Ascending aorta (tissue), 2 donors: ENCODE results near the gene NIT1. TPM values are rescaled to one million over a fixed set of nuclear protein-coding genes. Genes with fewer than 3 reads are reported as not detected.

Experiments
- DNase-seq, 2 donors: peaks; one replicate each; pipeline ENCODE4 v3.0.0-alpha.2; 2019; ENCODE audit warnings: low spot score in 2 of 2
- H3K27ac ChIP-seq, 2 donors: fragments of 200-600 bp; sonication (generic); one replicate each; pipeline ENCODE4 v1.5.1; 2016 to 2017; ENCODE audit warnings: mild to moderate bottlenecking in 1 of 2
- H3K27me3 ChIP-seq: fragments of 200-600 bp; sonication (generic); one replicate; pipeline ENCODE4 v1.5.1; 2017
- H3K36me3 ChIP-seq, 2 donors: fragments of 200-600 bp; sonication (generic); one replicate each; pipeline ENCODE4 v1.5.1; 2016
- H3K4me1 ChIP-seq, 2 donors: fragments of 200-600 bp; sonication (generic); one replicate each; pipeline ENCODE4 v1.5.1; 2016 to 2017; ENCODE audit warnings: mild to moderate bottlenecking in 1 of 2
- H3K4me3 ChIP-seq, 2 donors: fragments of 200-600 bp; sonication (generic); one replicate each; pipeline ENCODE4 v1.5.1; 2016 to 2017; ENCODE audit warnings: mild to moderate bottlenecking in 1 of 2
- H3K9me3 ChIP-seq, 2 donors: fragments of 200-600 bp; sonication (generic); one replicate each; pipeline ENCODE4 v1.5.1; 2016
- intact Hi-C: fragments of 100-400 bp; cut with DNase I; formaldehyde crosslinking; loops from one replicate; pipeline ENCODE4 v1.15.1; 2023
- total RNA-seq: library from RNA; depleted of rRNA; stranded (reverse); fragments of >200 nt; gene quantifications from one replicate; pipeline ENCODE4 v1.1.0, GENCODE V29; 2016
- TF ChIP-seq, protein P1 (sequence below), 3 experiments: fragments of 200-600 bp in 2 of 3; fragments of 450-650 bp in 1 of 3; sonication (generic) in 2 of 3; IDR thresholded peaks; one replicate each; pipeline ENCODE4 v1.5.1; 2016 to 2019; ENCODE audit warnings: antibody characterized with exemption in 3 of 3, mild to moderate bottlenecking in 1 of 3, moderate library complexity in 1 of 3

NIT1 gene
- total RNA-seq, 1 donor from 2014 or later: 44.9 TPM

DNA sequence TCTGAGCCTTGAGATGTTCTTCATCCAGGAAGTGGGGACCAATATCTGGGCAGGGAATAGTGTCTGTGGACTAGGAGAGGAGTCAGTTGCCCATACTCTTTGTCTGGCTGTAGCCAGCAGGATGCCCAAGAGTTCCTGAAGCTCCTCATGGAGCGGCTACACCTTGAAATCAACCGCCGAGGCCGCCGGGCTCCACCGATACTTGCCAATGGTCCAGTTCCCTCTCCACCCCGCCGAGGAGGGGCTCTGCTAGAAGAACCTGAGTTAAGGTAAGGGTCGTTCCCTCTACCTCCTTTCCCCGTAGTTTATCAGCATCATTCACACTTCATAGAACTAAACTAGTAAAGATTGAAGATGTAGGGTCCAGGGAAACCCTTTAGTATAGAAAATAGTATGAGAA lies 44.9 kb downstream of the NIT1 start:
- TF ChIP-seq, protein P1, sequence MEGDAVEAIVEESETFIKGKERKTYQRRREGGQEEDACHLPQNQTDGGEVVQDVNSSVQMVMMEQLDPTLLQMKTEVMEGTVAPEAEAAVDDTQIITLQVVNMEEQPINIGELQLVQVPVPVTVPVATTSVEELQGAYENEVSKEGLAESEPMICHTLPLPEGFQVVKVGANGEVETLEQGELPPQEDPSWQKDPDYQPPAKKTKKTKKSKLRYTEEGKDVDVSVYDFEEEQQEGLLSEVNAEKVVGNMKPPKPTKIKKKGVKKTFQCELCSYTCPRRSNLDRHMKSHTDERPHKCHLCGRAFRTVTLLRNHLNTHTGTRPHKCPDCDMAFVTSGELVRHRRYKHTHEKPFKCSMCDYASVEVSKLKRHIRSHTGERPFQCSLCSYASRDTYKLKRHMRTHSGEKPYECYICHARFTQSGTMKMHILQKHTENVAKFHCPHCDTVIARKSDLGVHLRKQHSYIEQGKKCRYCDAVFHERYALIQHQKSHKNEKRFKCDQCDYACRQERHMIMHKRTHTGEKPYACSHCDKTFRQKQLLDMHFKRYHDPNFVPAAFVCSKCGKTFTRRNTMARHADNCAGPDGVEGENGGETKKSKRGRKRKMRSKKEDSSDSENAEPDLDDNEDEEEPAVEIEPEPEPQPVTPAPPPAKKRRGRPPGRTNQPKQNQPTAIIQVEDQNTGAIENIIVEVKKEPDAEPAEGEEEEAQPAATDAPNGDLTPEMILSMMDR (IDR thresholded peaks at IDR 0.05): no peak
- no peak overlapping the region for H3K27ac ChIP-seq
- intact Hi-C loops: loop anchor here (10.0 kb wide), 1 partner anchor 118 kb away; the partner anchor contains the start of gene USF1
- DNase-seq: no peak
- H3K4me1 ChIP-seq: peaks cover 6 to 26% of the 10 kb centered on the region in 2 donors
- H3K36me3 ChIP-seq: peaks cover 10 to 15% of the 10 kb centered on the region in 2 donors
- no peaks in the 10 kb centered on the region for H3K27me3 ChIP-seq
- no peaks in the 10 kb centered on the region for H3K9me3 ChIP-seq
- no peak overlapping the region for H3K4me3 ChIP-seq

DNA sequence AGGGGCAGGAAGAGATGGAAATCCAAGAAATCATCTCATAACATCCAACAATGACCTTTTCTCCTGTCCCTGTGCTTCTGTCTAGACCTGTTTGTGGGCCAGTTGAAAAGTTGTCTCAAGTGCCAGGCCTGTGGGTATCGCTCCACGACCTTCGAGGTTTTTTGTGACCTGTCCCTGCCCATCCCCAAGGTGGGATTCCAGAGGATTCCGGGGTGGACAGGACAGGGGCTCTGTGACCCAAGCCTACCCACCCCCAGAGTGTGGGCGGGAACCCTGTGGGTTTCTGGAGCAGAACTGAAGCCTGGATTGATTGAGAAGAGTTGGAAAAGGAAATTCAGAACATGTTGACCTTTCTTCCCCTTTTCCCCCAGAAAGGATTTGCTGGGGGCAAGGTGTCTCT lies 45.9 kb downstream of the NIT1 start:
- Histone ChIP-seq H3K4me1 (peaks cover 6 to 25% of the 10 kb centered on the region in 2 donors), H3K9me3 (no peaks in the 10 kb centered on the region), H3K36me3 (peaks cover 8 to 17% of the 10 kb centered on the region in 2 donors), H3K27me3 (no peaks in the 10 kb centered on the region), H3K27ac (no peak overlapping the region), H3K4me3 (no peak overlapping the region)
- TF ChIP-seq, protein P1 (IDR thresholded peaks at IDR 0.05): no peak
- intact Hi-C loops: loop anchor here (10.0 kb wide), 1 partner anchor 119 kb away; the partner anchor contains the start of gene USF1
- DNase-seq: no peak

DNA sequence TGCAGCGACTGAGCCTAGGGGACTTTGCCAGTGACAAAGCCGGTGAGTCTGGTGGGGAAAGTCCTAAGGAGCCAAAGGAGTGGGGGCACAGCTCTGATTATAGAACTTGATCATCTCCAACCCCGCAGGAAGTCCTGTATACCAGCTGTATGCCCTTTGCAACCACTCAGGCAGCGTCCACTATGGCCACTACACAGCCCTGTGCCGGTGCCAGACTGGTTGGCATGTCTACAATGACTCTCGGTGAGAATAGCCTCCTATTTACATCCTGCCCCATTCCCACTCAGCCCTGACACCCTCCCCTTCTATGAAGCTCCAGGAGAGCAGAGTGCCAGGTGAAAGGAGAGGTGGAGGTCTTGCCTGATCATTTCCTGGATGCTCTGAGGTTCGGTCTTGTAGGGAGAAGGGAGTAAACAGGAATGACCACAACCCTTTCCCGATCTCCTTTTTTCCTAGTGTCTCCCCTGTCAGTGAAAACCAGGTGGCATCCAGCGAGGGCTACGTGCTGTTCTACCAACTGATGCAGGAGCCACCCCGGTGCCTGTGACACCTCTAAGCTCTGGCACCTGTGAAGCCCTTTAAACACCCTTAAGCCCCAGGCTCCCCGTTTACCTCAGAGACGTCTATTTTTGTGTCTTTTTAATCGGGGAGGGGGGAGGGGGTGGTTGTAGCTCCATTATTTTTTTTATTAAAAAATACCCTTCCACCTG lies 47.2 kb downstream of the NIT1 start:
- no peak for DNase-seq
- H3K27me3 ChIP-seq: no peaks in the 10 kb centered on the region
- intact Hi-C loops: loop anchor here (10.0 kb wide), 1 partner anchor 120 kb away; the partner anchor contains the start of gene USF1
- peak overlapping the region; percentile 62 to 86 for H3K4me3 ChIP-seq
- H3K9me3 ChIP-seq: no peaks in the 10 kb centered on the region
- peak overlapping the region; percentile 69 to 90 for H3K27ac ChIP-seq
- TF ChIP-seq, protein P1 (IDR thresholded peaks at IDR 0.05): no peak
- peaks cover 13 to 27% of the 10 kb centered on the region in 2 donors for H3K36me3 ChIP-seq
- peaks cover 6 to 20% of the 10 kb centered on the region in 2 donors for H3K4me1 ChIP-seq

DNA sequence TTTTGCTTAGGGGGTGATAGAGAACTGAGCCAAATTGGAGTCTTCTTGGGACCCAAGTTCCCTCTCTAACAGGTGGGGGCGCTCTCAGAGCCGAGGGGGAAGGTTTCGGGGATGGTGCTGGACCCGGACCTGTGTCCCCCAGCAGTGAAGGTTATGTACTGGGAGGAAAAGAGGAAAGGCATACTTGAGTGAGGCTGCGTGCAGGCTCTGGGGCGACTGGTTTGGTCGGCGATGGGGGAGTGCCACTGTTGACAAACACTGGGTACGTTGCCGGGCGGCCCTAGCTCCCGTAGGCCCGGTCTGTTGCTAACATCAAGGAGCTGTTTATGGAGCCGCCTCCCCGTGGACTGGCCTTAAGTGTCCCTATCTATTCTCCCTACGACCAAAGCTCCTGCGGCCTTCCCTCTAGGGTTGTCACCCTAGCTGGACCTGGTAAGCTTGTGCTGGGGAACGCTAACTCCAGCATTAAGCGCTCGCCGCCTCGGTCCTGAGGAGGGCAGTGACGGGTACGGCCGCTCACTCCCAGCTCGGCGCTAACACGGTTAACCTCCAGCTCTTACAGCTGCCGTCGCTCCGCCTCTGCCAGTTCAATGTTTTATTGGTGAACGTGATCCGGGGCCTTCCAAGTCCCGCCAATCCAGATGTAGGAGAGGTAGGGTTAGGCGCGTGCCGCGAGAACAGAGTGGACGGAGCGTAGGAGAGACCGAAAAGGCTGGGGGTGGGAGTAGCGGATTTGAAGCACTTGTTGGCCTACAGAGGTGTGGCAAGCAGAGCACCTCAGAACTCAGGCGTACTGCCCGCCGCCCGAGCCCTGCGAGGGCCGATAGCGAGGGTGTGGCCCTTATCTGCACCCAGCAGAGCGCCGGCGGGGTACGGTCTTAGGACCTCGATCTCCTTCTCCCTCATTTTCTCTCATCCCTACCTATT lies 48.1 kb downstream of the NIT1 start, which contains the start of gene PPOX:
TSS of gene PPOX (plus strand) at position 685 of the 927 bp plus-strand sequence. CDS start 422 bp downstream, outside the sequence.
- Histone ChIP-seq H3K27me3 (no peaks in the 10 kb centered on the region), H3K27ac (peak within 1 kb of the TSS; percentile 69 to 90), H3K36me3 (peaks cover 20 to 37% of the 10 kb centered on the region in 2 donors), H3K4me3 (peak within 1 kb of the TSS; percentile 62 to 86), H3K4me1 (peaks cover 6 to 12% of the 10 kb centered on the region in 2 donors), H3K9me3 (no peaks in the 10 kb centered on the region)
- TF ChIP-seq, protein P1 (IDR thresholded peaks at IDR 0.05): peak; percentile 11 to 48 (median 33)
- intact Hi-C loops: loop anchor here (1.0 to 10.0 kb wide), 3 partner anchors 11 to 121 kb away; partner anchors contain the start of genes B4GALT3, DEDD and USF1
- DNase-seq: peak; percentile 94 to 98
